ENCODE results near the gene PIP5K1B.
A peak's percentile ranks its signal among the peaks of the same experiment; 100 is the strongest.

Gene PIP5K1B

DNA sequence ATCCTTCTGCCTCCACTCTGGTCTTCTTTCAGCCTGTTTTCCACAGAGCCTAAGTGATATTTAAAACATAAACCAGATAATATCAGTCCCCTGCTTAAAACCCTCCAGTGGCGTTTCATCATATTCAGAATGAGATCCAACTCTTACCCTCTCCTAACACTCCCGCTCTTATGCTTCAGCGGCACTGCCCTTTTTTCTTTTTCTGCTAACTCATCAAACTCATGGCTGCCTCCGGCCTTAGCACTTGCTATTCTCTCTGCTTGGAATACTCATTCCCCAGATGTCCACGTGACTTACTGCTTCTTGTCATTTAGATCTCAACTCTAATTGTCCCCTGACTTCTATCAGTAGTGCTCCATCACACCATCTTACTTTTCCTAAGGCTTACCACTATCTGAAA lies 73.6 kb downstream of the PIP5K1B start:
- Histone ChIP-seq H3K27me3 (ENCODE audit: control insufficient read depth, low read length) (0 out of 2 replicates have a peak, but pooled peaks cover 3% of the 10 kb centered on the region), H3F3A (ENCODE audit: control insufficient read depth, insufficient read depth) (no peaks in the 10 kb centered on the region), H3K36me3 (ENCODE audit: control insufficient read depth, low read length) (peaks cover 15% of the 10 kb centered on the region; the same call in 1 of the 2 replicates), H3K4me2 (ENCODE audit: low read length) (peak overlapping the region; percentile 95), H3K9me2 (replicated peaks; ENCODE audit: control insufficient read depth, low read length) (no peaks in the 10 kb centered on the region), H3K9me3 (ENCODE audit: control insufficient read depth, insufficient read depth, low read length) (no peaks in the 10 kb centered on the region), H3K79me2 (ENCODE audit: control insufficient read depth, low read length) (peaks cover 36% of the 10 kb centered on the region), H3K4me3 (ENCODE audit: low read length) (peak overlapping the region; percentile 97), H3K4me1 (ENCODE audit: control insufficient read depth, low read length) (peaks cover 37% of the 10 kb centered on the region), H4K20me1 (ENCODE audit: control insufficient read depth, insufficient read depth, low read depth, low read length) (peaks cover 14% of the 10 kb centered on the region; the same call in 1 of the 2 replicates), H3K27ac (ENCODE audit: low read depth, low read length) (no peak overlapping the region)
- TF ChIP-seq EZH2phosphoT487 (IDR thresholded peaks at IDR 0.05; ENCODE audit: borderline replicate concordance, low read length) = no peak
- TF ChIP-seq, protein P1, sequence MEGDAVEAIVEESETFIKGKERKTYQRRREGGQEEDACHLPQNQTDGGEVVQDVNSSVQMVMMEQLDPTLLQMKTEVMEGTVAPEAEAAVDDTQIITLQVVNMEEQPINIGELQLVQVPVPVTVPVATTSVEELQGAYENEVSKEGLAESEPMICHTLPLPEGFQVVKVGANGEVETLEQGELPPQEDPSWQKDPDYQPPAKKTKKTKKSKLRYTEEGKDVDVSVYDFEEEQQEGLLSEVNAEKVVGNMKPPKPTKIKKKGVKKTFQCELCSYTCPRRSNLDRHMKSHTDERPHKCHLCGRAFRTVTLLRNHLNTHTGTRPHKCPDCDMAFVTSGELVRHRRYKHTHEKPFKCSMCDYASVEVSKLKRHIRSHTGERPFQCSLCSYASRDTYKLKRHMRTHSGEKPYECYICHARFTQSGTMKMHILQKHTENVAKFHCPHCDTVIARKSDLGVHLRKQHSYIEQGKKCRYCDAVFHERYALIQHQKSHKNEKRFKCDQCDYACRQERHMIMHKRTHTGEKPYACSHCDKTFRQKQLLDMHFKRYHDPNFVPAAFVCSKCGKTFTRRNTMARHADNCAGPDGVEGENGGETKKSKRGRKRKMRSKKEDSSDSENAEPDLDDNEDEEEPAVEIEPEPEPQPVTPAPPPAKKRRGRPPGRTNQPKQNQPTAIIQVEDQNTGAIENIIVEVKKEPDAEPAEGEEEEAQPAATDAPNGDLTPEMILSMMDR (IDR thresholded peaks at IDR 0.05; ENCODE audit: low read depth, low read length, poor library complexity, severe bottlenecking) = no peak

DNA sequence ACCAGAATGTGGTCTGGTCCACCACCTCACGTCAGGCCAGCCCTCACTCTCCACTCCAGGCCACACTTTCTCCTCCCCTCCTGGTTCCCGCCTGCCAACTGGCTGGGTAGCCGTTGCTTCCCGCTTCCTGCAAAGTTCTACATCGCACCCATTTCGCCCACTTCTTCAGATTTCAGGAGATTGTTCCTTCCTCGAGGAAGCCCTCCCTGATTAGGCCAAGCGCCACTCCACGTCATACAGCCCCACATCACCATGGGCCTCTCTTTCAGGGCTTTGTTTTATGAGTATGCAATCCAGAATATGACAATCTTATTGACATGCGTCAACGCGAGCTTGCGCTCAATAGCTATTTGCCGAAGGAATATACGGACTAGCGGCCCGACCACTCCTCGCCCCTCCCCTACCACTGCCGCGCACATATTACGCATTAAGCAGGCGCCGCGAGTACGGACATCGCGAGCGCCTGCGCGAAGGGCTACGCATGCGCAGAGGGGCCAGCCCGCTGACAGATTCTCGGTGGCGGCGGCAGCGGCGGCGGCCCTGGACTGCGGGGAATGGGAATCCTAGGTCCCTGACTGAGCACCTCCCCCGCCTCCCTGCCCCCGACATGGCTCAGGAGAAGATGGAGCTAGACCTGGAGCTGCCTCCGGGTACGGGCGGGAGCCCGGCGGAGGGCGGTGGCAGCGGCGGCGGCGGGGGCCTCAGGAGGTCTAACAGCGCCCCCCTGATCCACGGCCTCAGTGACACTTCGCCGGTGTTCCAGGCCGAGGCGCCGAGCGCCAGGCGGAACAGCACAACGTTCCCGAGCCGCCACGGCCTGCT lies 74.7 kb downstream of the PIP5K1B start:
- no peaks in the 10 kb centered on the region for H3K9me2 ChIP-seq (replicated peaks; ENCODE audit: control insufficient read depth, low read length)
- peaks cover 39% of the 10 kb centered on the region for H3K4me1 ChIP-seq (ENCODE audit: control insufficient read depth, low read length)
- H4K20me1 ChIP-seq (ENCODE audit: control insufficient read depth, insufficient read depth, low read depth, low read length) = peaks cover 14% of the 10 kb centered on the region; the same call in 1 of the 2 replicates
- peak overlapping the region; percentile 97 for H3K4me3 ChIP-seq (ENCODE audit: low read length)
- peak overlapping the region; percentile 95 for H3K4me2 ChIP-seq (ENCODE audit: low read length)
- H3K36me3 ChIP-seq (ENCODE audit: control insufficient read depth, low read length) = peaks cover 15% of the 10 kb centered on the region; the same call in 1 of the 2 replicates
- H3K27ac ChIP-seq (ENCODE audit: low read depth, low read length) = peak overlapping the region; percentile 70
- no peaks in the 10 kb centered on the region for H3K9me3 ChIP-seq (ENCODE audit: control insufficient read depth, insufficient read depth, low read length)
- H3K27me3 ChIP-seq (ENCODE audit: control insufficient read depth, low read length) = 0 out of 2 replicates have a peak, but pooled peaks cover under 1% of the 10 kb centered on the region
- no peaks in the 10 kb centered on the region for H3F3A ChIP-seq (ENCODE audit: control insufficient read depth, insufficient read depth)
- peaks cover 41% of the 10 kb centered on the region for H3K79me2 ChIP-seq (ENCODE audit: control insufficient read depth, low read length)
- no peak for TF ChIP-seq EZH2phosphoT487 (IDR thresholded peaks at IDR 0.05; ENCODE audit: borderline replicate concordance, low read length)
- TF ChIP-seq, protein P1 (IDR thresholded peaks at IDR 0.05; ENCODE audit: low read depth, low read length, poor library complexity, severe bottlenecking) = peak; percentile 77

DNA sequence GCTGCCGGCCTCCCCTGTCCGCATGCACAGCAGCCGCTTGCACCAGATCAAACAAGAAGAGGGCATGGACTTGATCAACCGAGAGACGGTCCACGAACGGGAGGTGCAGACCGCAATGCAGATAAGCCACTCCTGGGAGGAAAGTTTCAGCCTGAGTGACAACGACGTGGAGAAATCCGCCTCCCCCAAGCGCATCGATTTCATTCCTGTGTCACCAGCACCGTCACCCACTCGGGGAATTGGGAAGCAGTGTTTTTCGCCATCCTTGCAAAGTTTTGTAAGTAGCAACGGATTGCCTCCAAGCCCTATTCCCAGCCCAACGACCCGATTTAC lies 75.3 kb downstream of the PIP5K1B start:
- Histone ChIP-seq H3K4me3 (ENCODE audit: low read length) (peak overlapping the region; percentile 97), H3K27ac (ENCODE audit: low read depth, low read length) (no peak overlapping the region), H3K9me3 (ENCODE audit: control insufficient read depth, insufficient read depth, low read length) (no peaks in the 10 kb centered on the region), H3K4me1 (ENCODE audit: control insufficient read depth, low read length) (peaks cover 39% of the 10 kb centered on the region), H3K27me3 (ENCODE audit: control insufficient read depth, low read length) (no peaks in the 10 kb centered on the region), H3K4me2 (ENCODE audit: low read length) (peak overlapping the region; percentile 95), H3F3A (ENCODE audit: control insufficient read depth, insufficient read depth) (no peaks in the 10 kb centered on the region), H4K20me1 (ENCODE audit: control insufficient read depth, insufficient read depth, low read depth, low read length) (peaks cover 14% of the 10 kb centered on the region; the same call in 1 of the 2 replicates), H3K36me3 (ENCODE audit: control insufficient read depth, low read length) (peaks cover 15% of the 10 kb centered on the region; the same call in 1 of the 2 replicates), H3K9me2 (replicated peaks; ENCODE audit: control insufficient read depth, low read length) (no peaks in the 10 kb centered on the region), H3K79me2 (ENCODE audit: control insufficient read depth, low read length) (peaks cover 45% of the 10 kb centered on the region)
- TF ChIP-seq, protein P1 (IDR thresholded peaks at IDR 0.05; ENCODE audit: low read depth, low read length, poor library complexity, severe bottlenecking) = no peak
- no peak for TF ChIP-seq EZH2phosphoT487 (IDR thresholded peaks at IDR 0.05; ENCODE audit: borderline replicate concordance, low read length)
